HepG2 (cell line): ENCODE measurements around the gene ACSL1. TPM values are rescaled to one million over a fixed set of nuclear protein-coding genes. Genes with fewer than 3 reads are reported as not detected.

ENCODE experiments used
- ATAC-seq: fragments of 200-7000 bp; cut with Tn5 transposase; 3 replicates; pipeline ENCODE4 v1.9.1; 2020; ENCODE audit warnings: mild to moderate bottlenecking, moderate library complexity
- BruUV-seq: library from RNA; stranded (reverse); fragments of 400-500 nt; replicated peaks from 2 replicates; lab custom pipeline; 2021; lab: Mats Ljungman, UMichigan
- CTCF ChIA-PET: fragments of 300-600 bp; formaldehyde crosslinking; extraction: SDS; loops from one replicate; lab custom pipeline; 2021; ENCODE audit warnings: low total read pairs, inconsistent platforms, low intra/inter-chr PET ratio; lab: Yijun Ruan, JAX
- POLR2A ChIA-PET: fragments of 350-600 bp; sonication (Branson Sonifier 250); formaldehyde crosslinking; loops from one replicate; lab custom pipeline; 2020; ENCODE audit warnings: antibody characterized with exemption, inconsistent platforms; lab: Yijun Ruan, JAX
- DNase-seq: peaks from one replicate; pipeline ENCODE4 v3.0.0-alpha.2; 2015; ENCODE audit warnings: low spot score
- FAIRE-seq: peaks from 3 replicates; lab custom pipeline; 2011; peaks lifted over from hg19 to GRCh38; lab: Jason Lieb, UNC
- H2AFZ ChIP-seq: one replicate; pipeline ENCODE4 v1.6.1; 2011; ENCODE audit warnings: low read length, inconsistent platforms
- H3K27ac ChIP-seq: fragments of 300-600 bp; 3 replicates; pipeline ENCODE4 v1.8.0; 2011; ENCODE audit warnings: mixed run types, mild to moderate bottlenecking, mixed read lengths, low read length, inconsistent platforms; ENCODE audit not compliant: insufficient read depth; ENCODE audit errors: extremely low read length
- H3K27me3 ChIP-seq, 2 experiments: fragments of 200-600 bp in 1 of 2; 2 replicates in 1 of 2; 3 replicates in 1 of 2; pipeline versions ENCODE4 v1.6.0 to v1.8.0; 2011; ENCODE audit warnings: low read length in 2 of 2, mild to moderate bottlenecking in 2 of 2, moderate library complexity in 2 of 2, inconsistent platforms in 1 of 2; ENCODE audit not compliant: insufficient read depth in 2 of 2, control insufficient read depth in 1 of 2
- H3K36me3 ChIP-seq, 2 experiments: fragments of 200-600 bp in 1 of 2; replicated peaks in 1 of 2; 2 replicates in 1 of 2; 3 replicates in 1 of 2; pipeline versions ENCODE4 v1.5.1 to v1.8.0; 2011; ENCODE audit warnings: low read length in 2 of 2, inconsistent platforms in 1 of 2; ENCODE audit not compliant: insufficient read depth in 2 of 2, control insufficient read depth in 1 of 2
- H3K4me1 ChIP-seq: 2 replicates; pipeline ENCODE4 v1.5.1; 2012; ENCODE audit warnings: low read length, inconsistent platforms; ENCODE audit not compliant: insufficient read depth
- H3K4me2 ChIP-seq: 2 replicates; pipeline ENCODE4 v1.6.0; 2011; ENCODE audit warnings: low read depth, low read length, inconsistent platforms
- H3K4me3 ChIP-seq, 3 experiments: fragments of 200-600 bp in 1 of 3; sonication (generic), shearing (Covaris generic) in 1 of 3; replicated peaks in 1 of 3; 2 replicates each; pipeline ENCODE4 v1.5.1; 2011 to 2016; ENCODE audit warnings: low read length in 3 of 3, inconsistent platforms in 2 of 3, low read depth in 2 of 3, mild to moderate bottlenecking in 2 of 3, control low read depth in 1 of 3, mixed read lengths in 1 of 3; ENCODE audit not compliant: insufficient read depth in 1 of 3
- H3K79me2 ChIP-seq: one replicate; pipeline ENCODE4 v1.6.1; 2011; ENCODE audit warnings: low read length, inconsistent platforms; ENCODE audit not compliant: insufficient read depth
- H3K9ac ChIP-seq: 2 replicates; pipeline ENCODE4 v1.6.0; 2011; ENCODE audit warnings: mild to moderate bottlenecking, low read depth, low read length, inconsistent platforms; ENCODE audit not compliant: insufficient read depth
- H3K9me3 ChIP-seq: 2 replicates; pipeline ENCODE4 v1.5.1; 2012; ENCODE audit warnings: mild to moderate bottlenecking, low read length
- H4K20me1 ChIP-seq: 2 replicates; pipeline ENCODE4 v1.6.0; 2011; ENCODE audit warnings: inconsistent platforms, mild to moderate bottlenecking, low read length, moderate library complexity; ENCODE audit not compliant: insufficient read depth
- KLF11 ChIP-seq: IDR thresholded peaks from 2 replicates; pipeline ENCODE4 v1.6.1; 2016; ENCODE audit warnings: missing compliant biosample characterization
- MIER3 ChIP-seq: IDR thresholded peaks from 2 replicates; pipeline ENCODE4 v1.6.1; 2016; ENCODE audit warnings: missing compliant biosample characterization, borderline replicate concordance
- SP140L ChIP-seq: sonication (generic); formaldehyde crosslinking; IDR thresholded peaks from 2 replicates; pipeline ENCODE4 v1.4.0; 2020; ENCODE audit warnings: missing genetic modification reagents, borderline replicate concordance
- TARDBP ChIP-seq: sonication (generic); formaldehyde crosslinking; IDR thresholded peaks from 2 replicates; pipeline ENCODE4 v1.8.0; 2022; ENCODE audit warnings: mild to moderate bottlenecking, missing genetic modification reagents
- ZFAT ChIP-seq: sonication (generic); formaldehyde crosslinking; conservative IDR thresholded peaks from 2 replicates; pipeline ENCODE4 v1.8.1; 2023; ENCODE audit warnings: missing genetic modification reagents, inconsistent platforms
- ZFP90 ChIP-seq: sonication (generic); formaldehyde crosslinking; IDR thresholded peaks from 2 replicates; pipeline ENCODE4 v1.8.0; 2022; ENCODE audit warnings: missing genetic modification reagents, mild to moderate bottlenecking, inconsistent platforms, borderline replicate concordance
- ZKSCAN5 ChIP-seq: sonication (generic); formaldehyde crosslinking; IDR thresholded peaks from 2 replicates; pipeline ENCODE4 v1.5.1; 2020; ENCODE audit warnings: mild to moderate bottlenecking, missing genetic modification reagents
- ZNF225 ChIP-seq: sonication (generic); formaldehyde crosslinking; IDR thresholded peaks from 2 replicates; pipeline ENCODE4 v1.4.0; 2020; ENCODE audit warnings: mild to moderate bottlenecking, missing genetic modification reagents
- ZNF232 ChIP-seq: sonication (generic); formaldehyde crosslinking; IDR thresholded peaks from 2 replicates; pipeline ENCODE4 v1.4.0; 2020; ENCODE audit warnings: missing genetic modification reagents, borderline replicate concordance
- ZNF256 ChIP-seq: sonication (generic); formaldehyde crosslinking; conservative IDR thresholded peaks from 2 replicates; pipeline ENCODE4 v1.4.0; 2020; ENCODE audit warnings: missing genetic modification reagents
- ZNF570 ChIP-seq: sonication (generic); formaldehyde crosslinking; IDR thresholded peaks from 2 replicates; pipeline ENCODE4 v1.4.0; 2020; ENCODE audit warnings: mild to moderate bottlenecking, missing genetic modification reagents, borderline replicate concordance
- ZNF644 ChIP-seq: IDR thresholded peaks from 2 replicates; pipeline ENCODE4 v1.6.1; 2016; ENCODE audit warnings: low read depth
- ZNF670 ChIP-seq: sonication (generic); formaldehyde crosslinking; IDR thresholded peaks from 2 replicates; pipeline ENCODE4 v1.8.0; 2022; ENCODE audit warnings: mild to moderate bottlenecking, missing genetic modification reagents, borderline replicate concordance
- ZSCAN12 ChIP-seq: sonication (generic); formaldehyde crosslinking; IDR thresholded peaks from 2 replicates; pipeline ENCODE4 v1.9.0; 2021; ENCODE audit warnings: mild to moderate bottlenecking, missing genetic modification reagents
- WGBS: methylation state at CpG from one replicate; pipeline ENCODE4 v1.1.6; 2017; ENCODE audit warnings: low lambda C conversion rate; 5-methylcytosine and 5-hydroxymethylcytosine counted together
- in situ Hi-C: cut with HindIII; loops from 2 replicates; pipeline ENCODE4 v1.10.0; 2017; ENCODE audit warnings: low pct_unique_long_range_greater_than_20kb; ENCODE audit not compliant: extremely low pct_ligation_motif_present
- intact Hi-C: fragments of 100-400 bp; cut with micrococcal nuclease; formaldehyde crosslinking; loops from one replicate; pipeline ENCODE4 v1.10.0; 2022; ENCODE audit not compliant: unreplicated experiment
- polyA plus RNA-seq, 8 experiments: library from polyadenylated mRNA; depleted of rRNA in 3 of 8; stranded (reverse) in 7 of 8; unstranded in 1 of 8; fragments of >200 nt; fragmentation: Illumina TruSeq in 4 of 8; extraction: Trizol in 4 of 8; gene quantifications; 2 replicates each; pipeline versions ENCODE4 v1.2.1 to v1.2.3, GENCODE V29; 2011 to 2016; ENCODE audit warnings: low read depth in 4 of 8, missing spikeins in 1 of 8, mixed read lengths in 1 of 8; ENCODE audit not compliant: insufficient read depth in 1 of 8
- total RNA-seq, 5 experiments: library from RNA; depleted of rRNA; stranded (reverse); fragments of >200 nt; fragmentation: Illumina TruSeq; extraction: Trizol; gene quantifications; 2 replicates each; pipeline ENCODE4 v1.2.3, GENCODE V29; 2016; ENCODE audit warnings: low read depth in 1 of 5
- TF ChIP-seq, protein P1 (sequence below): sonication (generic); formaldehyde crosslinking; IDR thresholded peaks from 2 replicates; pipeline ENCODE4 v1.5.1; 2020; ENCODE audit warnings: mild to moderate bottlenecking, missing genetic modification reagents, moderate library complexity
- TF ChIP-seq, protein P2 (sequence below): sonication (generic); formaldehyde crosslinking; IDR thresholded peaks from 2 replicates; pipeline ENCODE4 v1.4.0; 2020; ENCODE audit warnings: missing genetic modification reagents

Gene ACSL1
- total and polyA plus RNA-seq, 2 of the 13 experiments (the other 11 are each of a cell fraction or from before 2014, with no cell fraction given), result 10.0 to 29.8 TPM

DNA sequence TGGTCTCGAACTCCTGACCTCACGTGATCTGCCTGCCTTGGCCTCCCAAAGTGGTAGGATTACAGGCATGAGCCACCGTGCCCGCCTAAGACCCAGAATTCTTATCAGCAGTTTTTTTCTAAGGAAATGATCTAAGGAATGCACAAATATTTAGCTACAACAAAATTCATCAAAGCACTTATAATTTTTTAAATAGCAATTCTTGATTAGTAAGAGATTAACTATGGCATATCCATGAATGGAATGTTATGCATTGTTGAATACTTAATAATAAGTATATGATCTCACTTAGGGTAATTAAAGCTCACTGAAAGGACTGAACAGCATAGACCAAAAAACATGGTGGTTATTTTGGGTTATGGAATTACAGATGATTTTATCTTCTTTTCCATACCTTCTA, 110.2 kb downstream of the ACSL1 start:
- H4K20me1 ChIP-seq, result no peaks in the 10 kb centered on the region
- no peaks in the 10 kb centered on the region for H3K79me2 ChIP-seq
- BruUV-seq, result no TSS peak
- DNase-seq, result no peak
- H3K27ac ChIP-seq, result no peak overlapping the region
- no peaks in the 10 kb centered on the region for H3K4me1 ChIP-seq
- in situ Hi-C loops, result no loop called here
- ChIA-PET POLR2A (no interaction called here), CTCF (no interaction called here)
- H3K9me3 ChIP-seq, result no peaks in the 10 kb centered on the region
- intact Hi-C loops, result no loop called here
- peaks cover 6 to 62% of the 10 kb centered on the region in 2 experiments for H3K36me3 ChIP-seq
- WGBS, result 70% methylated on average over 4 of the region's 4 CpGs
- H3K4me3 ChIP-seq, result no peak overlapping the region
- H3K27me3 ChIP-seq, result no peaks in the 10 kb centered on the region
- no peak for TF ChIP-seq ZNF225 (CRISPR knock-in tag)
- no peak for TF ChIP-seq SP140L (CRISPR knock-in tag)
- TF ChIP-seq ZSCAN12 (CRISPR knock-in tag), result no peak
- TF ChIP-seq ZFP90 (CRISPR knock-in tag), result no peak
- no peak for TF ChIP-seq ZKSCAN5
- TF ChIP-seq, protein P1, sequence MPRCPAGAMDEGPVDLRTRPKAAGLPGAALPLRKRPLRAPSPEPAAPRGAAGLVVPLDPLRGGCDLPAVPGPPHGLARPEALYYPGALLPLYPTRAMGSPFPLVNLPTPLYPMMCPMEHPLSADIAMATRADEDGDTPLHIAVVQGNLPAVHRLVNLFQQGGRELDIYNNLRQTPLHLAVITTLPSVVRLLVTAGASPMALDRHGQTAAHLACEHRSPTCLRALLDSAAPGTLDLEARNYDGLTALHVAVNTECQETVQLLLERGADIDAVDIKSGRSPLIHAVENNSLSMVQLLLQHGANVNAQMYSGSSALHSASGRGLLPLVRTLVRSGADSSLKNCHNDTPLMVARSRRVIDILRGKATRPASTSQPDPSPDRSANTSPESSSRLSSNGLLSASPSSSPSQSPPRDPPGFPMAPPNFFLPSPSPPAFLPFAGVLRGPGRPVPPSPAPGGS (CRISPR knock-in tag), result no peak
- TF ChIP-seq ZFAT (CRISPR knock-in tag), result no peak
- TF ChIP-seq TARDBP, result no peak
- no peak for TF ChIP-seq ZNF644 (CRISPR knock-in tag)
- TF ChIP-seq, all 625 proteins: peak for 0
- Histone ChIP-seq H2AFZ (no peak overlapping the region), H3K9ac (no peak overlapping the region), H3K4me2 (no peak overlapping the region)
- FAIRE-seq (no peak), ATAC-seq (no peak)

DNA sequence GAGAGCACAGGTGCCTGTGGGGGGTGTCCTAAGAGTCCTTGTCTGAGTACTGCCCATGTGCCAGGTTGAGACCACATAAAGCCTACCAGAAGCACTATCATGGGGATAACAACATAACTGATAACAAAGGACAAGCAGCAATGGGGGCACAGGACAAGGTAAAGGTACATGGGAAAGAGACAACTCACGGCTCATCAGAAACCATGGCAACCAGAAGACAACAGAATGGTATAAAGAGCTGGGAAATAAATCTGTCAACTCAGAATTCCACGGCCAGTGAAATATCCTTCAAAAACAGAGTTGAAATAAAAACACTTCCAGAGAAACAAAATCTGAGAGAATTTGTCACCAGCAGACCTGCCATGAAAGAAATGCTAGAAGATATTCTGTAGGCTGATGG, 111.9 kb downstream of the ACSL1 start:
- intact Hi-C loops (no loop called here), in situ Hi-C loops (no loop called here)
- Histone ChIP-seq H3K9ac (no peak overlapping the region), H2AFZ (no peak overlapping the region), H3K4me3 (no peak overlapping the region), H3K27ac (no peak overlapping the region), H3K4me2 (no peak overlapping the region), H3K4me1 (no peaks in the 10 kb centered on the region), H3K36me3 (peaks cover 4 to 50% of the 10 kb centered on the region in 2 experiments), H3K79me2 (no peaks in the 10 kb centered on the region), H4K20me1 (no peaks in the 10 kb centered on the region), H3K27me3 (no peaks in the 10 kb centered on the region), H3K9me3 (no peaks in the 10 kb centered on the region)
- WGBS, result 100% methylated on average over 2 of the region's 2 CpGs
- ChIA-PET CTCF (no interaction called here), POLR2A (no interaction called here)
- ATAC-seq, result no peak
- FAIRE-seq, result no peak
- no TSS peak for BruUV-seq
- no peak for DNase-seq
- TF ChIP-seq KLF11 (no peak), ZNF256 (no peak), MIER3 (CRISPR knock-in tag) (no peak), ZNF570 (CRISPR knock-in tag) (no peak), ZNF232 (no peak), ZNF670 (CRISPR knock-in tag) (no peak)
- TF ChIP-seq, protein P2, sequence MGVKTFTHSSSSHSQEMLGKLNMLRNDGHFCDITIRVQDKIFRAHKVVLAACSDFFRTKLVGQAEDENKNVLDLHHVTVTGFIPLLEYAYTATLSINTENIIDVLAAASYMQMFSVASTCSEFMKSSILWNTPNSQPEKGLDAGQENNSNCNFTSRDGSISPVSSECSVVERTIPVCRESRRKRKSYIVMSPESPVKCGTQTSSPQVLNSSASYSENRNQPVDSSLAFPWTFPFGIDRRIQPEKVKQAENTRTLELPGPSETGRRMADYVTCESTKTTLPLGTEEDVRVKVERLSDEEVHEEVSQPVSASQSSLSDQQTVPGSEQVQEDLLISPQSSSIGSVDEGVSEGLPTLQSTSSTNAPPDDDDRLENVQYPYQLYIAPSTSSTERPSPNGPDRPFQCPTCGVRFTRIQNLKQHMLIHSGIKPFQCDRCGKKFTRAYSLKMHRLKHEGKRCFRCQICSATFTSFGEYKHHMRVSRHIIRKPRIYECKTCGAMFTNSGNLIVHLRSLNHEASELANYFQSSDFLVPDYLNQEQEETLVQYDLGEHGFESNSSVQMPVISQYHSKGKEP (CRISPR knock-in tag), result no peak
